ENCODE results near the gene MVB12B. TPM values are rescaled to one million over a fixed set of nuclear protein-coding genes. Genes with fewer than 3 reads are reported as not detected.

Gene MVB12B
- total RNA-seq, 1 donor from 2014 or later: 12.8 TPM

DNA sequence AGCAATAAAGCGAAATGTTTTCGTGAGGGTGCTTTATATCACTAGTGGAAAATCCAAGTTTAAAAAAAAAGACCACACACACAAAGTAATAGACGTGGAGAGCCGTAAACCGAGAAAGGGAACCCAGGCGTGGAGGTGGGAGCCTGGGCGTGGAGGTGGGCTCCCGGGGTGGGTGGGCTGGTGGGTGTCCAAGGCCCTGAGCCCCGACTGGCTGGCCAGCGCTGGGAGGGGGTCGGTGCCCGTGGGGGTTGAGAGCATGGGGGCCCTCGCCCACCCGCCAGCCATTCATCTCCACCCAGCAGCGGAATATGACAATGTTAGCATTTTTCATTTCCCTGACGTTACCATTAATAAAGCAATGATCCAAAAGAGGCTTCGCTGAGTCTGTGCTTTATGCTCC, 135.0 kb downstream of the MVB12B start:
- H3K4me3 Mint-ChIP-seq (ENCODE audit: unreplicated experiment): no peak overlapping the region
- no peaks in the 10 kb centered on the region for H3K79me2 ChIP-seq (ENCODE audit: insufficient read depth, low read length)
- H3K9me3 ChIP-seq (ENCODE audit: insufficient read depth, low read depth, low read length): no peaks in the 10 kb centered on the region
- no peaks in the 10 kb centered on the region for H3K4me1 ChIP-seq (ENCODE audit: insufficient read depth, low read length)
- H3K27ac Mint-ChIP-seq (ENCODE audit: unreplicated experiment): no peak overlapping the region
- TF ChIP-seq, protein P1, sequence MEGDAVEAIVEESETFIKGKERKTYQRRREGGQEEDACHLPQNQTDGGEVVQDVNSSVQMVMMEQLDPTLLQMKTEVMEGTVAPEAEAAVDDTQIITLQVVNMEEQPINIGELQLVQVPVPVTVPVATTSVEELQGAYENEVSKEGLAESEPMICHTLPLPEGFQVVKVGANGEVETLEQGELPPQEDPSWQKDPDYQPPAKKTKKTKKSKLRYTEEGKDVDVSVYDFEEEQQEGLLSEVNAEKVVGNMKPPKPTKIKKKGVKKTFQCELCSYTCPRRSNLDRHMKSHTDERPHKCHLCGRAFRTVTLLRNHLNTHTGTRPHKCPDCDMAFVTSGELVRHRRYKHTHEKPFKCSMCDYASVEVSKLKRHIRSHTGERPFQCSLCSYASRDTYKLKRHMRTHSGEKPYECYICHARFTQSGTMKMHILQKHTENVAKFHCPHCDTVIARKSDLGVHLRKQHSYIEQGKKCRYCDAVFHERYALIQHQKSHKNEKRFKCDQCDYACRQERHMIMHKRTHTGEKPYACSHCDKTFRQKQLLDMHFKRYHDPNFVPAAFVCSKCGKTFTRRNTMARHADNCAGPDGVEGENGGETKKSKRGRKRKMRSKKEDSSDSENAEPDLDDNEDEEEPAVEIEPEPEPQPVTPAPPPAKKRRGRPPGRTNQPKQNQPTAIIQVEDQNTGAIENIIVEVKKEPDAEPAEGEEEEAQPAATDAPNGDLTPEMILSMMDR (IDR thresholded peaks at IDR 0.05; ENCODE audit: insufficient read depth, low read depth, low read length): no peak
- TF ChIP-seq EZH2 (IDR thresholded peaks at IDR 0.05; ENCODE audit: insufficient read depth, low read length): no peak
- H3K4me2 ChIP-seq (ENCODE audit: low read length): no peak overlapping the region
- DNase-seq (ENCODE audit: low read depth) (no peak), FAIRE-seq (no peak)
- H3K4me3 ChIP-seq (ENCODE audit: insufficient read depth, low read depth, low read length): no peak overlapping the region
- no peaks in the 10 kb centered on the region for H3K27me3 ChIP-seq (ENCODE audit: insufficient read depth, low read length)
- peaks cover 12% of the 10 kb centered on the region for H3K36me3 Mint-ChIP-seq (ENCODE audit: low read depth, unreplicated experiment)
- no peak overlapping the region for H2AFZ ChIP-seq (ENCODE audit: low read depth, low read length)
- H3K9ac ChIP-seq (ENCODE audit: low read length): no peak overlapping the region
- peaks cover 3% of the 10 kb centered on the region for H3K9me3 Mint-ChIP-seq (ENCODE audit: unreplicated experiment)
- H3K27ac ChIP-seq (ENCODE audit: low read depth, low read length): no peak overlapping the region
- H4K20me1 ChIP-seq (ENCODE audit: insufficient read depth, low read length): no peaks in the 10 kb centered on the region
- H3K27me3 Mint-ChIP-seq (ENCODE audit: low read depth, unreplicated experiment): peaks cover 3% of the 10 kb centered on the region
- H3K4me1 Mint-ChIP-seq (ENCODE audit: low read depth, unreplicated experiment): no peaks in the 10 kb centered on the region
- H3K36me3 ChIP-seq (ENCODE audit: insufficient read depth, low read length): no peaks in the 10 kb centered on the region

DNA sequence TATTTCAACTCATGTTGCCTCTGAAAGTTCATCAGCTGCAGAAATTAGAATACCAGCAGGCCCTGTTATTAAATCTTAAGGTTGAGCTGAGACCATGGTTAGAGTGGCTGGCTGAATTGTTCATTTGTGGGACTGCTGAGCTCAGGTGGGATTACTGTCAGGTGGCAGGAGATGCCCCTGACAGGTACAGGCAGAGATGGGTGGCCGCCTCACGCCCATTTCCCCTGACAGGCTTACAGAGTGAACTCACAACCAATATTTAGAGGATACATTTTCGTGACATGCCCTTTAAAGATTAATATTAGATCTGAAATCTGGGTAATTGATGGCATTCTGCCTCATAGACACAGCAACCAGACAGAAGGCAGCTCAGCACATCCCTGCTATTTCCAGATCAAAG, 136.0 kb downstream of the MVB12B start:
- peaks cover 3% of the 10 kb centered on the region for H3K27me3 Mint-ChIP-seq (ENCODE audit: low read depth, unreplicated experiment)
- no peak for FAIRE-seq
- Histone ChIP-seq H3K27me3 (ENCODE audit: insufficient read depth, low read length) (no peaks in the 10 kb centered on the region), H3K36me3 (ENCODE audit: insufficient read depth, low read length) (no peaks in the 10 kb centered on the region), H3K9me3 (ENCODE audit: insufficient read depth, low read depth, low read length) (no peaks in the 10 kb centered on the region), H3K4me1 (ENCODE audit: insufficient read depth, low read length) (no peaks in the 10 kb centered on the region), H3K27ac (ENCODE audit: low read depth, low read length) (no peak overlapping the region), H3K4me3 (ENCODE audit: insufficient read depth, low read depth, low read length) (no peak overlapping the region), H4K20me1 (ENCODE audit: insufficient read depth, low read length) (no peaks in the 10 kb centered on the region), H2AFZ (ENCODE audit: low read depth, low read length) (no peak overlapping the region), H3K9ac (ENCODE audit: low read length) (no peak overlapping the region), H3K79me2 (ENCODE audit: insufficient read depth, low read length) (no peaks in the 10 kb centered on the region), H3K4me2 (ENCODE audit: low read length) (no peak overlapping the region)
- no peak overlapping the region for H3K4me3 Mint-ChIP-seq (ENCODE audit: unreplicated experiment)
- no peak for DNase-seq (ENCODE audit: low read depth)
- H3K36me3 Mint-ChIP-seq (ENCODE audit: low read depth, unreplicated experiment): peaks cover 12% of the 10 kb centered on the region
- H3K9me3 Mint-ChIP-seq (ENCODE audit: unreplicated experiment): peaks cover 3% of the 10 kb centered on the region
- H3K27ac Mint-ChIP-seq (ENCODE audit: unreplicated experiment): no peak overlapping the region
- no peaks in the 10 kb centered on the region for H3K4me1 Mint-ChIP-seq (ENCODE audit: low read depth, unreplicated experiment)
- no peak for TF ChIP-seq EZH2 (IDR thresholded peaks at IDR 0.05; ENCODE audit: insufficient read depth, low read length)
- TF ChIP-seq, protein P1 (IDR thresholded peaks at IDR 0.05; ENCODE audit: insufficient read depth, low read depth, low read length): no peak

DNA sequence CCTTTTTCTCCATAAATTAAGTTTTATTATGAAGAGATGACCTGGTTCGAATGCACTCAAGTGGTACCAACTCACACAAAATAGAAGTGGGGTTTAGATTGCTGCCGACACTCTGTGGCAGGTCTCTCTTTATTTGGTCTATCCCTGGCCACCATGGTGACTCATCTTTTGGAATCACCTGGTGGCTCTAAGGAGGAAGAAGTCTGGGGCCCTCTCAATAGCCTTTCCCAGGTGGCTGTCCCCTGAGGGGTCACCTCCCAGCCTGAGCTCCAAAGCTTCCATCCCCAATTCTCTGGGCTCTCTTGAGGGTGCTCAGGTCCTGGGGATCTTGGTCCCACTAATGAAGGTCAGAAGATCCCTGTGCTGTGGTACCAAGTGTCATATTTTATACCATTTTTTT, 136.8 kb downstream of the MVB12B start:
- no peak for FAIRE-seq

More for the DNA sequence above, 136.8 kb downstream of the MVB12B start:
- no peak for DNase-seq (ENCODE audit: low read depth)
- TF ChIP-seq, protein P1 (IDR thresholded peaks at IDR 0.05; ENCODE audit: insufficient read depth, low read depth, low read length): no peak
- no peak for TF ChIP-seq EZH2 (IDR thresholded peaks at IDR 0.05; ENCODE audit: insufficient read depth, low read length)
- Mint-ChIP-seq H3K9me3 (ENCODE audit: unreplicated experiment) (peaks cover 3% of the 10 kb centered on the region), H3K36me3 (ENCODE audit: low read depth, unreplicated experiment) (peaks cover 12% of the 10 kb centered on the region), H3K27me3 (ENCODE audit: low read depth, unreplicated experiment) (peaks cover 3% of the 10 kb centered on the region), H3K4me1 (ENCODE audit: low read depth, unreplicated experiment) (no peaks in the 10 kb centered on the region), H3K27ac (ENCODE audit: unreplicated experiment) (no peak overlapping the region), H3K4me3 (ENCODE audit: unreplicated experiment) (no peak overlapping the region)
- no peaks in the 10 kb centered on the region for H3K9me3 ChIP-seq (ENCODE audit: insufficient read depth, low read depth, low read length)
- no peaks in the 10 kb centered on the region for H3K79me2 ChIP-seq (ENCODE audit: insufficient read depth, low read length)
- H3K9ac ChIP-seq (ENCODE audit: low read length): no peak overlapping the region
- H3K4me3 ChIP-seq (ENCODE audit: insufficient read depth, low read depth, low read length): no peak overlapping the region
- H4K20me1 ChIP-seq (ENCODE audit: insufficient read depth, low read length): no peaks in the 10 kb centered on the region
- no peak overlapping the region for H3K4me2 ChIP-seq (ENCODE audit: low read length)
- H3K27ac ChIP-seq (ENCODE audit: low read depth, low read length): no peak overlapping the region
- H2AFZ ChIP-seq (ENCODE audit: low read depth, low read length): no peak overlapping the region
- no peaks in the 10 kb centered on the region for H3K27me3 ChIP-seq (ENCODE audit: insufficient read depth, low read length)
- H3K4me1 ChIP-seq (ENCODE audit: insufficient read depth, low read length): no peaks in the 10 kb centered on the region
- H3K36me3 ChIP-seq (ENCODE audit: insufficient read depth, low read length): no peaks in the 10 kb centered on the region

Measured in astrocyte (in vitro differentiated cells and primary cell).